ENCODE measurements around the gene LSM8.
"Not testable (repeated sequence)": the region's sequence is repeated elsewhere in the genome, so short reads cannot be mapped to it uniquely, and the experiment has no call there.

Gene LSM8

GRCh38 chr7:118183786-118184564 lies at the start of gene LSM8:
Gene LSM8, plus strand, starts transcription at chr7:118184164. Its CDS starts 60 bp downstream, at chr7:118184224.
- DNase-seq: peak; percentile 40 to 96 (median 94)

DNA sequence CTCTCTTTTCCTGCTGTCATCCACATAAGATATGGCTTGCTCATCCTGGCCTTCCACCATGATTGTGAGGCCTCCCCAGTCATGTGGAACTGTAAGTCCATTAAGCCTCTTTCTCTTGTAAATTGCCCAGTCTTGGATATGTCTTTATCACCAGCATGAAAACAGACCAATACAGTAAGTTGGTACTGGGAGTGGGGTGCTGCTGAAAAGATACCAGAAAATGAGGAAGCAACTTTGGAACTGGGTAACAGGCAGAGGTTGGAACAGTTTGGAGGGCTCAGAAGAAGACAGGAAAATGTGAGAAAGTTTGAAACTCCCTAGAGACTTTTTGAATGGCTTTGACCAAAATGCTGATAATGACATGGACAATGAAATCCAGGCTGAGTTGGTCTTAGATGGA lies 49.5 kb upstream of the LSM8 start:
- not testable (repeated sequence) for DNase-seq

DNA sequence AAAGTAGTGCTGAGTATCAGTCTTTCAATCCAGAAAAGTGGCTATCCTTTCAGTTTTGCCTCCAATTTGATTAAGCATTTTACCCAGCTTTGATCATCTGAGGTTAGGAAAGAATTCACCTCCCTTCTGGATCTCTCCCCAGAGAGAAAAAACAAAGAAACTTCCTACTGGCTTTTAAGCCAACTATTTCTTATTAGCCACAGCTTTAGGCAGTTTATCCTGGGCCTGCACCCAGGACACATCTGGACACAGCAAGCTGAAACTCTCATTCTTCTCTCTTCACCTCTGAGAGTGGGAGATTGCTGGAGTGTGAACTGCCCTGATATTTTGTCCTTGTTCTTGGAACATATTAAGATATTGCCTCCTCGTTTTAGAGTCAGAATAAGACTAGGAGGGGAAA lies 43.5 kb upstream of the LSM8 start:
- no peak for DNase-seq

DNA sequence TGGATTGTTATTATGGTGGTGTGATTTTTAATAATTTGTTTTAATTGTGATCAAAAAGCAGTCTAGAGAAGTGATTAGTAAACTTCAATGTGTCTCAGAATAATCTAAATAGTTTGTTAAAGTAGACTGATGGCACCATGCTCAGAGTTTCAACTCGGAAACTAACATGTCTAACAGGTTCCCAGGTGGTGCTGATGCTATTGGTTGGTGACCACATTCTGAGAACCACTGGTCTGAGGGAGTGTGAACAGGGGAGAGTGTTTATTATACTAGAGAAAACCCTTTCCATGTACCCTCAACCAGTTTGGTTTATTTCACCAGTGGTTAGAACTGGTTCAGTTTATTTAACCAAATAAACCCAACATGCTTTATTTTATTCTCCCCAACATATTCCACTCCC lies 42.0 kb upstream of the LSM8 start:
- DNase-seq: no peak

- DNase-seq: no peak
Observed at GRCh38 chr7:118148930-118149329, 35.0 kb upstream of the LSM8 start.

DNA sequence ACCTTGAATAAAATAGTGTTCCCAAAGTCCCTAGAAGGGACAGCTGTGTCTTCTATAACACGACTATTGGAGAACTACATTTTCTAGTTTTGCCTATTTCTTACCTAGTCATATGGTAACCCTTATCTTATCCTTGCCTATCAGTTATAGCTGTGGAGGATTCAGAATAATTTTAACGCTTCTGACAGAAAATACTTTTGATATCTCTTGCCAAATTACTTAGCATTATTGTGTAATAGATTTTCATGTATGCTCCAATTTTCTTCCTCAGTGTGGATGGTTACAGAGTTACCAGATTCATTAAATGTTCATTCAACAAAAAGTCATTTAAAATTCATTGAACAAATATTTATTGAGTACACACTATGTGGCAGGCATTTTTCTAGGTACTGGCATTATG lies 34.6 kb upstream of the LSM8 start:
- DNase-seq: no peak

GRCh38 chr7:118151671-118152070 lies 32.3 kb upstream of the LSM8 start:
- no peak for DNase-seq

- no peak for DNase-seq
Observed at GRCh38 chr7:118152149-118152548, 31.8 kb upstream of the LSM8 start.

GRCh38 chr7:118152654-118153053 lies 31.3 kb upstream of the LSM8 start:
- DNase-seq: no peak

- DNase-seq: no peak
Observed at GRCh38 chr7:118153551-118154177, 30.3 kb upstream of the LSM8 start.

- no peak for DNase-seq
Observed at GRCh38 chr7:118158766-118159165, 25.2 kb upstream of the LSM8 start.

DNA sequence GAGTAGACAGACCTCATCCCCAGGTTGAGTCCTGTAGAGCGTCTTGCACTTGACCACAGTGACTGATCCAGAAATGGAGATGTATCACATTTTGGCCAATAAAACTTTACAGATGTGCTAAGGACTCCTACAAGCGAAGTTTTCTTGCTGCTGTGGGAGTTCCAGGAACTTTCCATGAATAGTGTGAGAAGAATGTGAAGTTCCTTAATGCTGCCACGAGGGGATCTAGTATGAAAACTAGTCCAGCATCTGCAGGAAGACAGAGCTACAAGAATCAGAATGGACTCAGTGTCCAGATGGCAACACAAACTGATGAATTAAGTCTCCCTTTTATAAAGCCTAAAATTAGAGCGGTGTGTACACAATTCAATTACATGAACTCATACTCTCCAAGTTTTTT lies 14.8 kb upstream of the LSM8 start:
- no peak for DNase-seq

GRCh38 chr7:118175740-118176139 lies 8.2 kb upstream of the LSM8 start:
- DNase-seq: no peak

- DNase-seq: no peak
Observed at GRCh38 chr7:118179191-118179590, 4.8 kb upstream of the LSM8 start.

DNA sequence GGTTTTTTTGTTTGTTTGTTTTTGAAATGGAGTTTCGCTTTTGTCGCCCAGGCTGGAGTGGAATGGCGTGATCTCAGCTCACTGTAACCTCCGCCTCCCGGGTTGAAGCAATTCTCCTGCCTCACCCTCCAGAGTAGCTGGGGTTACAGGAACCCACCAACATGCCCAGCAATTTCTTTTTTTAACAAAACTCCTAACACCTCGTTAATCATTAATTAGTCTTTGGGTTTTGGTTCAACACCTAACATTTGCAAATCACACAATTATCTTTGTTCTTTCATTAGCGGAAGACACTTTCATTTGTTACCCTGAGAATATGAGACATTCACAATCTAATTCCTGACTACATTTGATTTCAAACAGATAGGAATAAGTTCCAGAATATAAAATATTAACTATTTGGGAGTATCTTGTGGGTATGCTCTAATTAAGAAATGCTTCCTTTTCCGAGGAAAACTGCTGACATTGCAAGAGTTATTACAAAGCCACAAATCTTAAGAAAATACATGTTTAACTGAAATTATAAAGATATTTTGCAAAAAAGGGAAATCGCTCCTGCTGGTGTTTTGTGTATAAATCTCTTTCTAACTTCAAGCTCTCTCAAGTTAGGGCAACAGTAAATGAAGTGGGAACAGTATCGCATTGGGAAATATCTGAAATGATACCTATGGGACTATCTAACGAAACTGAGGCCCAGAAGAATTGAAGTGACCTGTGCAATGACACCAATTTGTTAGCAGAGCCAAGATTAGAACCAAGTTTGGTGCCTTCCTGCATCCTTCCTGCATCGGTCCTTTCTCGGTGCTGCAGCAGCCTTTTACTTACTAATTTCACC lies 1.2 kb upstream of the LSM8 start:
- DNase-seq: no peak

GRCh38 chr7:118183428-118183785 lies 557 bp upstream of the LSM8 start:
- DNase-seq: peak in 3 of 14 donors; percentile 17 to 42 (median 42)

DNA sequence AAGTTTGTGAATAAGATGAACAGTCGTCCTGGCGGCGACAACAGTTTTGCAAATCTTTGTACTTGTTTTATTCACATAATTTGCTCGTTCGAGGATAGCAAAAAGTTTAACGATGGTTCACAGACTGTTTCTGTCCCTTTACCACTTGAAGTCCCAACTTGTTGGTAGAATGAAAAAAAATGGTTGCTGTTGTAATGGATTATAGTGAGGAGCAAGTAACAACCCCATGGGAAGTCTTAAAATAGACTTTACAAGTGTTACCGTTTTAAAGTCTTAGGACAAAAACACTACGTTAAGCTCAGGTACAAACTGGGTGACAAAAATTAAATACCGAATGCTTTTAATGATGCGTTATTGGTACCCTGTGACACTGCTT lies 589 bp downstream of the LSM8 start:
- DNase-seq: no peak

- no peak for DNase-seq
Observed at GRCh38 chr7:118185163-118185860, 1.3 kb downstream of the LSM8 start.

DNA sequence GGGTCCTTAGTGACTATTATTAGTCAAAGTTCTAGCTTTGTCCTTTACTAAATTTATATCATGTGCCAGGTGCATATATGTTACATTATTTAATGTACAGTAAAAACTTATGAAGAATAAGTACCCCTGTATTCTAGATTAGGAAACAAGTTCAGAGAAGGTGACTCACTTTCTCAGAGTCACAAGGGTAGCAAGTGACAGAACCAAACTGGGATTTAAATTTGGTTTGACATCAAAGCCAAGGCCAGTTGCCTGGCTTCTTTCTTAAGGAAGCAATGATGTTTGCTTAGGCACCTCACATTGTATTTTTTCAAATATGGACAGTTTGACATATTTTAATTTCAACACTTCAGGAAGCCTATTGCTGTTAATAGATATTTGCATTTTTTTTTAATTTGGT lies 2.5 kb downstream of the LSM8 start:
- DNase-seq: no peak

DNA sequence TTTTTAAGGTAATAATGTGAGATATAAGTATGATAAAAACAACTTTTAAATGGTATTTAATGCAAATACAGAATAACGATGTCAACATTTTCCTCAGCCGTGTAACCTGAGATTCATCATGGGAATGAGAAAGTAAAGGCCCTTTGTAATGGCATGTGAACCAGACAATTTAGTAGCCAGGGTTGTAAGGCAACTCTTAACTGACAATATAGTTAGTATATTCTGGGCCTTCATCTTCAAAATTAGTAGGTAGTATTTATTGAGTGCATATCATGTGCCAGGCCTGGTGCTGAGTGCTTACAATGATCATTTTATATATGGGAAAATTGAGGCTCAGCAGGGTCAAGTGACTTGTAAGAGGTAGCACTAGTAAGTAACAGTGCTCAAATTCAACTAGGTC lies 10.6 kb downstream of the LSM8 start:
- DNase-seq: no peak

DNA sequence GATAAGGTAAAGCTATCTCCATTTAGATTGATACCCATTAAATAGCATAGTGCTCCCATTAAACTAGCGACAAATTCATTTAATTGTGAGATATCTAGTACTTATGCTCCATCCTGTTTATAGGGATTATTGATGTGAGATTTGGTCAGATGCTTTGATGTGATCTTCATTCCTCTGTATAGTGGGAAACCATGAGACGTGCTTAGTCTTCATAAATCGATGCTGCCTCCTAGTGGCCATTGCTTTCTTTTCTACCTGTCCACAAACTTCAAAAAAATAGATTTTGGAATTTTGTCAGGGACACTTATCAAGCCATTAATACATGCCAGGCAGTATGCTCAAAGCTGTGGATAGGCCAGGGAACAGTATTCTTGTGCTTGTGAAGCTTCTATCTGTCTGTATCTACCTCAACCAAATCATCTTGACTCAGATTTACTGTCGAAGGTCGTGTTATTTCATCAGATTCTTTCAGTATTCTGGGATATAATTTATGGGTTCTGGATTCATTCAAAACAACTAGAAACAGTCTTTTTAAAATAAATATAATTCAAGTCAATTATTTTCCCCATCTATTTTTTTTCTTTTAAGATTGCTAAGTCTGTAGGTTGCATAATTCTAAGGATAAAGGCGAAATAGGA lies 12.0 kb downstream of the LSM8 start:
- DNase-seq: peak in 3 of 14 donors; percentile 1 to 38 (median 7)

- DNase-seq: no peak
Observed at GRCh38 chr7:118202061-118202460, 18.1 kb downstream of the LSM8 start.

Data from C1 segment of cervical spinal cord (tissue), 14 donors.